Testis (tissue), 2 donors: ENCODE measurements around the gene CCDC30.

Source experiments
- POLR2A ChIP-seq: fragments of 450-650 bp; IDR thresholded peaks from one replicate; pipeline ENCODE4 v1.6.1; 2017; ENCODE audit warnings: antibody characterized with exemption, mild to moderate bottlenecking, moderate library complexity
- TF ChIP-seq, protein P1 (sequence below), 3 experiments: fragments of 450-650 bp in 2 of 3; fragments of 200-600 bp in 1 of 3; sonication (generic) in 1 of 3; IDR thresholded peaks; one replicate each; pipeline ENCODE4 v1.5.1; 2016 to 2019; ENCODE audit warnings: antibody characterized with exemption in 3 of 3, mild to moderate bottlenecking in 2 of 3, moderate library complexity in 1 of 3

DNA sequence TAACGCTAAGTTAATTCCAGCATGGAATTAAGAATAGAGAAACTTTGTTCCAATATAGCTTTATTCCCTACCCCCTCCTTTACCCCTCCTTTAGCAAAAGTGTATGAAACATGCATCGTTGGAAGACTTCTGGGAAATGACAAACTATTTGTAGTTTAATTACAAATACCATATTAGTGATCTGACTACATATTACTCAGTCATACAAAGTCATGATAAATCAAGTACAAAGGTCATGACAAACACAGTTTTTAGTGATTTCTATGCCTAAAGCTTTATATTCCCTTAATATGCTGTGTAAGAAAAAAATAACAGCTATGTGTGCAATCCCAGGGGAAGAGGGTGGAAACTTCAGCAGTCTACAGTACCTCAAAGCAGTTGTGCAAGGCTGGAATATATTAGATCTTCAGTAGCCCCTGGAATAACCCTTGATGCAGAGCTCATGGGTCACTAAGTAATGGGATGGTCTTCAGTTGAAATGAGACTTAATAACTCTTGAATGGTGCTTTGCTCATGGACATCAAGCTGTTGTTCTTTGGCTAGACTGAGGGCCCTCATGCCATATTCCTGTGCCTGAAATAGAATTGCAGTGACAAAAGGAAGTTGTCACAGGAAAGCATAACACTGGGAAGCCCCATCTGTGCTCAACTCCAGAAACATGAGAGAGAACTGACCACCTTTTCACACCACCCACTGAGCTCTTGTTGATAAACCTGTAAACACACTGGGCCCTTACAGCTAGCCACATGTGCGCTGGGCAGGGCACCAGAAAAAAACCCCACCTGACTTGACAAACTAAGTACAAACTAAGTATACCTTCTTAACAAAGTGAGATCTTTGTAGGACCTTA is 32.6 kb upstream of the CCDC30 start:
- TF ChIP-seq, protein P1, sequence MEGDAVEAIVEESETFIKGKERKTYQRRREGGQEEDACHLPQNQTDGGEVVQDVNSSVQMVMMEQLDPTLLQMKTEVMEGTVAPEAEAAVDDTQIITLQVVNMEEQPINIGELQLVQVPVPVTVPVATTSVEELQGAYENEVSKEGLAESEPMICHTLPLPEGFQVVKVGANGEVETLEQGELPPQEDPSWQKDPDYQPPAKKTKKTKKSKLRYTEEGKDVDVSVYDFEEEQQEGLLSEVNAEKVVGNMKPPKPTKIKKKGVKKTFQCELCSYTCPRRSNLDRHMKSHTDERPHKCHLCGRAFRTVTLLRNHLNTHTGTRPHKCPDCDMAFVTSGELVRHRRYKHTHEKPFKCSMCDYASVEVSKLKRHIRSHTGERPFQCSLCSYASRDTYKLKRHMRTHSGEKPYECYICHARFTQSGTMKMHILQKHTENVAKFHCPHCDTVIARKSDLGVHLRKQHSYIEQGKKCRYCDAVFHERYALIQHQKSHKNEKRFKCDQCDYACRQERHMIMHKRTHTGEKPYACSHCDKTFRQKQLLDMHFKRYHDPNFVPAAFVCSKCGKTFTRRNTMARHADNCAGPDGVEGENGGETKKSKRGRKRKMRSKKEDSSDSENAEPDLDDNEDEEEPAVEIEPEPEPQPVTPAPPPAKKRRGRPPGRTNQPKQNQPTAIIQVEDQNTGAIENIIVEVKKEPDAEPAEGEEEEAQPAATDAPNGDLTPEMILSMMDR (IDR thresholded peaks at IDR 0.05): no peak
- TF ChIP-seq POLR2A: no peak
